Neural cell (in vitro differentiated cells): ENCODE measurements around the gene SH3PXD2A.

Source experiments
- CTCF ChIP-seq: fragments of 450-650 bp; IDR thresholded peaks from 2 replicates; pipeline ENCODE4 v1.5.1; 2014; ENCODE audit warnings: antibody characterized with exemption, mild to moderate bottlenecking, moderate library complexity; ENCODE audit not compliant: poor library complexity, severe bottlenecking
- EP300 ChIP-seq: fragments of 450-650 bp; conservative IDR thresholded peaks from 2 replicates; pipeline ENCODE4 v1.6.1; 2014; ENCODE audit warnings: antibody characterized with exemption, mild to moderate bottlenecking, moderate library complexity; ENCODE audit not compliant: poor library complexity, severe bottlenecking
- EZH2 ChIP-seq: fragments of 200-600, 300-800 bp; shearing (Covaris generic), sonication (generic); IDR thresholded peaks from 2 replicates; pipeline ENCODE4 v1.6.1; 2014; ENCODE audit warnings: antibody characterized with exemption, low read length, borderline replicate concordance, mild to moderate bottlenecking; ENCODE audit not compliant: insufficient read depth, poor library complexity, severe bottlenecking
- POLR2AphosphoS5 ChIP-seq: IDR thresholded peaks from 2 replicates; pipeline ENCODE4 v1.6.1; 2012
- RAD21 ChIP-seq: fragments of 450-650 bp; conservative IDR thresholded peaks from 2 replicates; pipeline ENCODE4 v1.6.1; 2014; ENCODE audit warnings: antibody characterized with exemption, mild to moderate bottlenecking, moderate library complexity
- TAF1 ChIP-seq: IDR thresholded peaks from 2 replicates; pipeline ENCODE4 v1.6.1; 2012; ENCODE audit warnings: low read depth

- TF ChIP-seq CTCF (no peak), RAD21 (no peak), EZH2 (no peak), POLR2AphosphoS5 (no peak), EP300 (no peak), TAF1 (no peak)
Observed at GRCh38 chr10:103789161-103789560, 66.2 kb downstream of the SH3PXD2A start.
